HG02588 (cell line): ENCODE results near the gene FGF6.
"Not testable (repeated sequence)": the region's sequence is repeated elsewhere in the genome, so short reads cannot be mapped to it uniquely, and the experiment has no call there.

Experiments used
- ATAC-seq: cut with Tn5 transposase; IDR thresholded peaks from one replicate; pipeline ENCODE4 v1.9.1; 2021; ENCODE audit warnings: mild to moderate bottlenecking, moderate library complexity; ENCODE audit not compliant: unreplicated experiment

The FGF6 gene, protein sequence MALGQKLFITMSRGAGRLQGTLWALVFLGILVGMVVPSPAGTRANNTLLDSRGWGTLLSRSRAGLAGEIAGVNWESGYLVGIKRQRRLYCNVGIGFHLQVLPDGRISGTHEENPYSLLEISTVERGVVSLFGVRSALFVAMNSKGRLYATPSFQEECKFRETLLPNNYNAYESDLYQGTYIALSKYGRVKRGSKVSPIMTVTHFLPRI

DNA sequence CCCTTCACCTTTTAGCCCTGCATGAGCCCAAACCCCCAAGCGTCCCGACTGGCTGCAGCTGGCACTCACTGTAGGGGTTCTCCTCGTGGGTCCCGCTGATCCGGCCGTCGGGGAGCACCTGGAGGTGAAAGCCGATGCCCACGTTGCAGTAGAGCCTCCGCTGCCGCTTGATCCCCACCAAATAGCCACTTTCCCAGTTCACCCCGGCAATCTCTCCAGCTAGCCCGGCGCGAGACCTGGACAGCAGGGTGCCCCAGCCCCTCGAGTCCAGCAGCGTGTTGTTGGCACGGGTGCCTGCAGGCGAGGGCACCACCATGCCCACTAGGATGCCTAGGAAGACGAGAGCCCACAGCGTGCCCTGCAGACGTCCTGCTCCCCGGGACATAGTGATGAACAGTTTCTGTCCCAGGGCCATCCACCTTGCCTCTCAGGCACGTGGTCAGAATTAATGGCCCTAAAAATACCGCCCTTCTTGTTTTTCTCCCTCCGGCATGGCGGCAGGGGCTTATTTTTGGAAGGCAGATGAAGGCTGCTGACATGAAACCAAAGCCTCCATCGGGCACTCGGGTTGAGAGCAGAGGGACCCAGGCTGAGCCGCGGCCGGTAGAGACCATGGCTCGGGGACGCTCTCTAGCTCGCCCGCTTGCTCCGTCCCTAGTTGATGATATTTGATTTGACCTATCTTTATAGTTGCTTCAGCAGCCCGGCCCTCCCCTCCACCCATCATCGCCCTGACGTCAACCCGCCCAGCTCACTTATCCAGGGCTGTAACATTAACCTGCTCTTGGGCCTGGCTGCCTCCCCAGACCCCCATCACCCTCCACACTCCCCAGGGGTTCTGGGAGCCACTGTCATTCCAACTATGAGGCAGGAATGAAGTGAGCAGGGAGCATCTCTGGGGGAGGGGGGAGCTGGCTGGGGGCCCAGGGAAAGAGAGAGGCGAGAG lies at the start of gene FGF6:
Gene FGF6, minus strand, starts transcription at position 660 of the 946 bp plus-strand sequence. Its CDS starts 245 bp downstream, at position 415.
- no peak for ATAC-seq

DNA sequence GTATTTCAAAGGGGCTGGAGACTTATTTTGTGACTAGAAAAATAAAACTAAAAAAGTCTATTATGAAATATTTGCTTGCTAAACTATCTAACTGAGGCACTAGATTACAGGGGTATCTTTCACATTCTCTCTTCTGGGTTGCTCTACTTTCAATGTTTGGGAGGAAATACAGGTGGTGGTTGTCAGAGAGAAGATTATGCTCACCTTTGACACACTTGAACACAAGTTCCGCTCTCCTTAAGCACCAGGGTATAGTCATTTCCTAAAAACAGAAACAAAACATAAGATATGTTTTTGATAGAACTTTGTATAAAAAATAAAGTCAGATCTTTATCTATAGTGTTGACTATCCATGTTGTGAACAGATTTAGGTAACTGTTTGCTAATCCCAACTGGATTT lies 45.4 kb upstream of the FGF6 start:
- no peak for ATAC-seq

DNA sequence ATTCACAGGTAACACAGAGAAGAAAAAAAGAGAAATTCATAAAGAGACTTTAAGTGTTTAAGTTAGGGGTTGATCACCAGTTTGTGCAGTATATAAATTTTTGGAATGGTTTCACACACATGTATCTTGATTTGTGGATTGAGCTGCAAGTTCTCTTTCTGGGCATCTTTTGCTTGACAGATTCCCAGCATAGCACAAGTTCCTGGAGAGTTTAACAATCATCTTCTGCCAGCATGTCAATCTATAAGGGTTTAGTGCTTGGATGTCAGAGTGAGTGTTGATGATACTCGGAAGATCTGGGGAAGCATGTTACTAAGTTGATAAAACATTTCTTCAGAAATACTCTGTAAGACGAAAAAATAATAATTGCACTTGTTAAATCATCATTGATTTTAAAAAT lies 43.9 kb upstream of the FGF6 start:
- no peak for ATAC-seq

DNA sequence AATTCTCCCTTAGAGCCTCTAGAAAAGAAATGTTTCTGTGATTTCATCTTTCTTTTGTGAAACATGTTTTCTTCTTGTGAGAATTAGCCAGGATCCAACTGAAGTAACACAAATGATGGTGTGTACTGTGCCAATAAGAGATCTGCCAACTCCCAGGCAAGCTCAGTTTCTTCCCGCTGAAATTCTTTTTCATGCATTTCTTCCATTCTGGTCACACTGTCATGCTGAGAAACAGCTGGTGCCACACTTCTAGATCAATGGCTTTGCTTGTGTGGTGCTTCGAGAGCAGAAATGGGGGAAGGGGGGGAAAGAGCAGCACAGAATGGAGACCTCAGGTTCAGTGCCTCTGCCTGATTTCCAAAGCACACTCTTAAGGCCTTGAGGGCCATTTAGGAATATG lies 41.4 kb upstream of the FGF6 start:
- ATAC-seq: no peak

DNA sequence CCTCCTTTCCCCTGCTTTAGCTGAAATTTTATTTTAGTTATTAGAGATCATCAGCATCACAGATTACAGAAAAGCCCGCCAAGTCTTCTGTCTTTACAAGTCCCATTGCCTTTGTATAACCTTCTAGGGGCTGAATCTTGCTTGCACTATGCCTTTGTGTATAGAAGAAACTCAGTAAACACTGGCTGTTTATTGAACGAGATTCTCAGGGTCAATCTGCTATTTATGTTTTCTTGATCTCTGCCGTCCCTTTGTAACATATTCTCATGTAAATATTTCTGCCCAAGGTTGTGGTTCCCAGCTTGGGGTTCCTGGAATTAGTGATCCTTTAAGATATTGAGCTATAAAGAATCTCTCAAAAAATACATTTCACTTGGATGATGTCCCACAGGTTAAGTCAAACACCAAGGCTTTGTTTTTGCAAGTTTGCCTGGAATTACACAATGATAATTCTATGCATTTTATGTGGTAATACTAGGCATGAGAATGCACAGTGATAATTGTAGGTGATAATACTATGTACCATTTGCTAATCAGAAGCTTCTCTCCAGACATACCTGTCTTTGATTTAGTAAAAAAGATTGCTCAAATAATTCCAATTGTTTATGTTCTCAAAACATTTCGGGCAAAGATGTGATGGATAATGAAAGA lies 40.6 kb upstream of the FGF6 start:
- no peak for ATAC-seq

DNA sequence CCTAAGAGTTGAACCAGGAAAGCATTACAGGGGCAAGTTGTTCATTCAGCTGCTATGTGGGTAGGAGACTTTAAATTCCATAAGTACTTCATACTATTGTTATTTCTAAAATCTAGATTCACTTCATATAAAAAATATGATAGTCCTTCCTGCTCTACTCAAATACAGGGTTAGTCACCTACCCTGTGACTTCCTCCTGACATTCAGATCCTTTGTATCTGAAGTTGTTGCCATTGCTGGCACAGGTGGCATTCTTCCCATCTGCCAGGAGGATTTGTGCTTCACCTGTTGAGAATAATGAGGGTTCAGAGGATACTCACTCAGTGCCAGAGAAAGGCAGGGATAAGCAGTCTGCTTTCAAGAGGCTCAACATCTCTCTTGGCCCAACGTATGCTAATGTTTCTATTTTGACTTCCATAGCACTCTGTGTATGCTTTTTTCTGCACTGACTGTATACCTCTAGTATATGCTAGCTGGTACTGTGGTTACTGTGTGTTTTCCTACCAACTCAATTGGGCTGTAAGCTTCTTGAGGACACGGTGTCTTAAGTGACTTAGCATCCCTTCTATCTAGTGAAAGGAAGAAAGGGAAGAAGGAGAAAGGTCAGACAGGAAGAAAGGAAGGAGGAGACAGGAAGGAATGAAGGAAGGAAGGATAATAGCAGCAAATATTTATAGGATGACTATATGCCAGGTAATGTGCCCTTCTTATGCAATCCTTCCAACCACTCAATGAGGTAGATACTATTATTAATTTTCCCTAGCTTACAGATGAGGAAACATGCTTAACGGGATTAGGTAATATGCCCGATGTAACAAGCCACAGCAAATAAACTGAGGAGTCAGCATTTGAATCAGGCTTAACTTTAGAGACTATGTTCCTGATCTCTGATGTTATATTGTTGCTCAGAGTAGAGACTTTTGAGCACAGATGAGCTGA lies 38.5 kb upstream of the FGF6 start:
- no peak for ATAC-seq

DNA sequence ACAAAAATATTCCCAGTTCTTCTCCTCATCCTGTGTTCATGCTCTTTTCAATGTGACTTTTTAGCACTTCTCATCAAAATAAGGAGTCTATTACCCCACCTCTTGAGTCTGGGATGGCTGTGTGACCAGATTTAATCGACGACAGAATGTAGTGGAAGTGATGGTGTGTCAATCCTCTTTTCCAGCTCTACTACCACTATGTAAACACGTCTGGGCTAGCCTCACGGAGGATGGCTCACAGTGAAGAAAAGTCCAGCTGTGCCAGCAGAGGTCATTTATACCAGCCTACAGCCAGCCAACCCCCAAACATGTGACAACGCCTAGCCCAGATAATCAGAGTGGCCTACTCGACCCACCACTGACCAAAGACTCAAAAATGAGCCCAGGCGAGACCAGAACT lies 37.3 kb upstream of the FGF6 start:
- ATAC-seq: no peak

DNA sequence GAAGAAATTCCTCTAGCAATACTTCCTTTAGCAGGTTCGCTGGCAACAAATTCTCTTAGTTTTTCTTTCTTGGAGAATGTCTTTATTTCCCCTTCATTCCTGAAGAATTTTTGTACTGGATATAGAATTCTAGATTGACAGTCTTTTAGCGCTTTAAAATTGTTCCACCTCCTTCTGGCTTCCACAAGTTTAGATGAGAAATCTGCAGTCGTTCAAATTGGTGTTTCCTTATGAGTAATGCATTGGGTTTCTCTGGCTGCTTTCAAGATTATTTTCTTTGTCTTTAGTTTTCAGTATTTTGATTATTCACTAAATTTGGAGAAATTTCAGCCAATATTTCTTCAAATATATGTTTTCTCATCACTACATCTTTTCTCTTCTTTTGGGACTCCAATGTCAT lies 33.3 kb upstream of the FGF6 start:
- ATAC-seq: no peak

DNA sequence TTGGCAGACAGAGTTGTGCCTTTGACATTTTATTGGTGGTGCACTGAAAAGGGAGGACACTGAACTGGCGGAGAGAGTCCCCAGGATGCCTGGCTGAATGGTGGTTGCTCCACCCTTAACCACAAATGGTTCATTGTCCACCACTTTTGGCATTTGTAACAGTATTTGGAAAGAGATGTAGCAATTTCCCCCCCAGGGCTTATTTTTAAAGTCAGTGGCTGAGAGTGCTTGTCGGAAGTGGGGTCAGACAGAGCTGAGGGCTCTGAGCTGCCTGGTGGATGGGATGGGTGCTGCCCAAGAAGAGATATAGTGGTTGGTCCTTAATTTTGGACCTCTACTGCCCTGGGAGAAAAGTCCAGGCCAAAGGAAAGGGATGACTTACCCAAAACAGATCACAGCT lies 31.5 kb upstream of the FGF6 start:
- no peak for ATAC-seq

DNA sequence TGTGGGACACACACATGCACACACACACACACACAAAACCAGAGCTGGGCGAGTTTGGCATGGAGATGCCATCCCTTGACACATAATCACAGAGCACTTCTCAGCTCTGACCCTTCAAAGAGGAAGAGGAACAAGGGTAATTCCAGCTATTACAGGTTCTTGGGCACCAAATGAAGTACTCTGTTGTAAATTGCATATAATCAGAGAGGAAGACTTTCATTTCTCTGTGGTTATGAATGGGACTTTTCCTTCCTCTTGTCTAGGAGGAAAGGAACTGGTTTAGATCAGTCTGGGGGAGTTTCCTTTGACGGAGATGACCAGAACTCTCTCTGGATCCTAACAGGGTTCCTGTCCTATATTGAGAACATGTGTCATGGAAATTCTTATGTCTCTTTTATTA lies 26.4 kb upstream of the FGF6 start:
- ATAC-seq: no peak

DNA sequence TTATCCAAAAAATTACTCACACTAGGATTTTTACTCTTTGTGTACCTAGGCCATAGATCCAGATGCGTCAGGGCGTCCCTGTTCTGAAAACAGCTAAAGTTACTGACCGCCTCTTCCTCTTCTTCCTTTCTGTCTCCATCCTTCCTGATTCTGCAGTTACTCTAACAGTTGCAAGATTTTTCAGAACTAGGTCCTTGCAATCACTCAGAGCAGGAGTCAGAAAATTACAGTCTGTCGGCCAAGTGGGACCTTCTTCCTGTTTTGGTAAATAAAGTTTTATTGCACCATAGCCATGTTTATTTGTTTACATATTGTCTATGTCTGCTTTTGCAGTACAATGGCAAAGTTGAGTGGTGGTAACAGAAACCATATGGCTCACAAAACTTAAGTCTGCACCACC lies 25.6 kb upstream of the FGF6 start:
- no peak for ATAC-seq

DNA sequence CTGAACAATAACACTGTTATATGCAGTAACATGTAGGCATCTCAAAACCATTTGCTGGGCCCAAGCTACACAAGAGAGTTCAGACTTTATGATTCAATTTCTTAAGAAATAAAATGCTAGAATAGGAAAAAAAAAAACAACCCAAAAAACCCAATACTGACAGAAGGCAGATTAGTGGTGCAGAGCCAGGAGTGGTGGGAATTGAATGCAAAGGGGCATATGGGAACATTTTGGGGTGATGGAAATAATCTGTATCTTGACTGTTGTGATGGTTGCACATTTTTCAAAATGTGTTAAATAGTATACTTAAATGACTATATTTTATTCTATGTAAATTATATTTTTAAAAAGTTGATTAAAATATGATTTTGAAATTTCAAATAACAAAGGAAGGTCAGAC lies 23.4 kb upstream of the FGF6 start:
- ATAC-seq: no peak

DNA sequence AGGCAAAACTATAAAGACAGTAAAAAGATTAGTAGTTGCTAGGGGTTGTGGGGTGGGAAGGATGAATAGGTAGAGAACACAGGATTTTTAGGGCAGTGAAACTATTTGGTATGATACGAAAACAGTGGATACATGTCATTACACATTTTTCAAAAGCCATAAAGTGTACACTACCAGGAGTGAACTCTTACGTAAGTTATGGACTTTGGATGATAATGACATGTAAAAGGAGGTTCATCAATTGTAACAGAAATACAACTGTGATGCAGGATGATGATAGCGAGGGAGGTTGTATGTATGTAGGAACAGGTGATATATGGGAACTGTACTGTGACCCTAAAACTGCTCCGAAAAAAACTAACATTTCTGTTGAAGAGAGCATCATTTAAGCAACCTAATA lies 15.1 kb upstream of the FGF6 start:
- no peak for ATAC-seq

DNA sequence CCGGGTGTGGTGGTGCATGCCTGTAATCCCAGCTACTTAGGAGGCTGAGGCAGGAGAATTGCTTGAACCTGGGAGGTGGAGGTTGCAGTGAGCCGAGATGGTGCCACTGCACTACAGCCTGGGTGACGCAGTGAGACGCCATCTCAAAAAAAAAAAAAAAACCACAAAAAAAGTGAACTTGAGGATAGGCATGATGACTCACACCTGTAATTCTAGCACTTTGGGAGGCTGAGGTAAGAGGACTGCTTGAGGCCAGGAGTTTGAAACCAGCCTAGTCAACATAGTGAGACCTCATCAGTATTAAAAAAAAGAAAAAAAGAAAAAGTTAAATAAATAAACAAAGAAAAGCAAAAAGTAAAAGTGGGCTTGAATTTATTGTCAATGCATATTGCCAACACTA lies 10.2 kb upstream of the FGF6 start:
- ATAC-seq: not testable (repeated sequence)

DNA sequence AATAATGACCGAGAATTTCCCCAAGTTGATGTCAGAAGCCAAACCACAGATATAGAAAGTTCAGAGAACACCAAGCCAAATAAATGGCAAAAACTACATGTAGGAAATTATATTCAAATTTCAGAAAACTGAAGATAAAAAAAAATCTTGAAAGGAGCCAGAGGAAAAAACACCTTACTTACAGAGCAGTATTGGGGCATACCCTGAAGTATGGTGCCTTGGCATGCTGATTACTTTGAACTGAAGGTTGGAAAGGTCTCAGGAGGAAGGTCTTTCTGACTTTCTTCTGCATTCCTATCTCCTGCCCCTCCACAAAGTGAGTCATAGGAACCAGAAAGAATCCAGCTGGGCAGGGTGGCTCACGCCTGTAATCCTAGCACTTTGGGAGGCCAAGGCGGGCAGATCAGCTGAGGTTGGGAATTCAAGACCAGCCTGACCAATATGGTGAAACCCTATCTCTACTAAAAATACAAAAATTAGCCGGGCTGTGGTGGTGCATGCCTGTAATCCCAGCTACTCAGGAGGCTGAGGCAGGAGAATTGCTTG lies 8.8 kb upstream of the FGF6 start:
- ATAC-seq: no peak

DNA sequence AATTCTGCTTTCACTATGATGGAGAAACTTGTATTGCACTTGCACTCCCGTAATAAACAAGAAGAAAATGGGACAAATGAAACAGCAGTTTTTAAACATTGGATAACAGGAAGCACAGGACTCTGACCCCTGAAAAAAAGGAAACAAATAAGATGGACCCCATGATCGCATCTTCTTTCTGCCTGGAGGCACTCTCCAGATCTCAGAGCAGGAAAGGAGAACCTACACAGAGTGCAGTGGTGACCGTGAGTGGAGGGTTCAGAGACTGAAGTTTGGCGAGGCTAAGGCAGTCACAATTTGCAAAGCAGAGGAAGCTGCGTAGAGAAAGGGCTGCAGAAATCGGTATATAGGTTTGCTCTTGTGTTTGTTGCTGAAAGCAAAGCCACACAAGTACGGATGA lies 6.1 kb upstream of the FGF6 start:
- ATAC-seq: no peak

DNA sequence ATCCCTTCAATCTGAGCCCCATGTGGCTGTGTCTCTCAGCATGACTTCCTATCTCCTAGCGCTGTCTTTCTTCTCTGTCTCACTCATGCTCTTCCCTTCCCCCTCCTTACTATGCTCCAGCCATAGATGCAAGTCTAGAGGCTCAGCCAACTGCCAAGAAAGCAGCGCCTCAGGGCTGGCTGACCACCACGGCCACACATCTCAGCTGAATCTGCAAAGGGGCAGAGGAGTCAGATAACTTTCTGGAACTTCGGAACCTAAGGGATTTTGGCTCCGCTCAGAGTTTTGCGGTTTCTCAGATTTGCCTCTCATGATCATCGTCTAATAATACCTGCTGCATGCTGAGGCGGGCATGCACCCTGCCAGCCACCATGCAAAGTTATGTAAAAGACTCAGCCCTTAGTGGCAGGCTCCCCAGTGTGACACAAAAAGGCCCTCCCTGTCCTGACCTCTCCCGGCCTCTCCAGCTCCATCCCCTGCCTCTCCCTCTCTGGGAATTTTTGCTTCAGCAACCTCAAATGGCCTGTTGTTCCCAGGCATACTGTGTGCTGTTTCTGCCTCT lies 5.0 kb upstream of the FGF6 start:
- no peak for ATAC-seq

DNA sequence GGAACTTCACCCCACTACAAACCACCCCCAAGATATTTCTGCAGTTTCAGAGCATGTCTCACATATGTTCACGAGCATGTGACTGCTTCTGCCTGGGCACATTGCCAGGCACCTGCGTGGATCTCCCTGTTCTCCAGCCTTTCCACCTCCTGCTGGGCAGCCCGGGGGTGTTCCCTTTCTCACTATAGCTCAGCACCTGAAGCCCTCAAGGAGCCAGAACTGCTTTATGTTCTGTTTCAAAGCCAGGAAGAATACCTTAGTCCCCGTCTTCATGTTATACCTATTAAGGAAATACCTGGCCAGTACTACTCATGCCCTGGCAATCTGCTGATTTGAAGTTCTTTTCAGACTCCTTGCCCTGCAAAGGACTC lies 4.2 kb upstream of the FGF6 start:
- no peak for ATAC-seq

DNA sequence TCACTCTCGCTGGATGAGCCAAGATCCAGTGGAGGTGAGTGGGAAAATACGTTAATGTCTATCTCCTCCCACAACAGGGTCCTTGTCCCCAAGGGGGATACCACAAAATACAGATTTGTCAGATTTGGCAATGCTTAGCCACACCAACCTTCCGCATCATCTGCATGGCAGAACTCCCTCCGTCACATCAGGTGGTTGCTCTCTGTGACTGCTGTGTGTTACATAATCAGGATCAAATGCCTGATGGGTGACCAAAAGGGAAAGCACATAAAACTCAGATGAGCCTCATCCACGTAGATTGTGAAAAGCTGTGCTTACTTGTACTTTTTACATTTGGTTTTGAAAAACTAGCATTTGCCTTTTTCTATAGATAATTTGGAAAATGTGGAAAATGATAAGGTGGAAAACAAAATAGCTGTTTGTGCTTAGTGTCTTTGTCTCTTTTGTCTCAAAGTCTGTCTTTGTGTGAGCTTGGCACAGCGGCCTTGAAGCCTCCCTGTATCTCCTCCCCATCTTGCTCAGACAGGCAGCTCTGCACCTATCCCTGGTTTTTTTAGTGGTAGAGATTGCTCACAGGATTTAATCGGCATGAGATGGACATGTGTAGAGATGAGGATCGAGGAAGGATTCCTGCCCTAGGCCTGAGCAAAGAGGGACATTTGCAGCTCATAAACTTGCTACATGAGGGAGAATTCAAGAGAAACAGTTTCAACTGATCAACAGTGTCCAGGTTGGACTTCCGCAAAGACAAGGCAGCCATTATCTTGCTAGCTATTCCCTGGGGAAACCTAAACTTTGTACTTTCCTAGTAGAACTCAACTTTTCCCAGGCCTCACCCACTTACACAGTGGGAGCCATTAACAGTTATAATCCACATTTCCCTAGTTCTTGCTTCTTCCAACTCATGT lies 3.6 kb upstream of the FGF6 start:
- ATAC-seq: no peak
